HepG2 (cell line): ENCODE results near the gene ACRBP. TPM values are rescaled to one million over a fixed set of nuclear protein-coding genes. Genes with fewer than 3 reads are reported as not detected.

ENCODE experiments used
- CSRNP1 ChIP-seq: sonication (generic); formaldehyde crosslinking; IDR thresholded peaks from 2 replicates; pipeline ENCODE4 v1.8.1; 2023; ENCODE audit warnings: mild to moderate bottlenecking, missing genetic modification reagents
- DNMT1 ChIP-seq: sonication (generic); formaldehyde crosslinking; IDR thresholded peaks from 2 replicates; pipeline ENCODE4 v1.5.1; 2020; ENCODE audit warnings: mild to moderate bottlenecking, missing genetic modification reagents
- FOSL2 ChIP-seq: sonication (generic); formaldehyde crosslinking; IDR thresholded peaks from 2 replicates; pipeline ENCODE4 v1.4.0; 2020; ENCODE audit warnings: missing genetic modification reagents
- GZF1 ChIP-seq: sonication (generic); formaldehyde crosslinking; IDR thresholded peaks from 2 replicates; pipeline ENCODE4 v1.5.1; 2020; ENCODE audit warnings: mild to moderate bottlenecking, missing genetic modification reagents
- KLF11 ChIP-seq: IDR thresholded peaks from 2 replicates; pipeline ENCODE4 v1.6.1; 2016; ENCODE audit warnings: missing compliant biosample characterization
- RCOR2 ChIP-seq: IDR thresholded peaks from 2 replicates; pipeline ENCODE4 v1.6.1; 2016; ENCODE audit warnings: missing biosample characterization, missing genetic modification reagents
- SALL1 ChIP-seq: sonication (generic); formaldehyde crosslinking; IDR thresholded peaks from 2 replicates; pipeline ENCODE4 v1.8.0; 2022; ENCODE audit warnings: mild to moderate bottlenecking, missing genetic modification reagents
- SIN3B ChIP-seq: fragments of 150-350 bp; IDR thresholded peaks from 2 replicates; pipeline ENCODE4 v1.6.1; 2014; ENCODE audit warnings: low read length
- SIX1 ChIP-seq: sonication (generic); formaldehyde crosslinking; IDR thresholded peaks from 2 replicates; pipeline ENCODE4 v1.4.0; 2020; ENCODE audit warnings: missing genetic modification reagents, borderline replicate concordance
- SYNCRIP ChIP-seq: fragments of 200-400 bp; formaldehyde crosslinking; IDR thresholded peaks from 2 replicates; pipeline ENCODE4 v1.6.1; 2018; ENCODE audit warnings: mild to moderate bottlenecking, low read depth, low read length; ENCODE audit not compliant: insufficient read depth
- TAF1 ChIP-seq: sonication (generic); formaldehyde crosslinking; IDR thresholded peaks from 2 replicates; pipeline ENCODE4 v1.4.0; 2020; ENCODE audit warnings: missing genetic modification reagents
- TBP ChIP-seq: sonication (generic); formaldehyde crosslinking; IDR thresholded peaks from 2 replicates; pipeline ENCODE4 v1.5.0; 2020; ENCODE audit warnings: missing genetic modification reagents
- THAP7 ChIP-seq: sonication (generic); formaldehyde crosslinking; IDR thresholded peaks from 2 replicates; pipeline ENCODE4 v1.8.1; 2023; ENCODE audit warnings: mild to moderate bottlenecking, missing genetic modification reagents
- TMF1 ChIP-seq: sonication (generic); formaldehyde crosslinking; IDR thresholded peaks from 2 replicates; pipeline ENCODE4 v1.8.1; 2022; ENCODE audit warnings: low read depth, missing genetic modification reagents
- ZBTB25 ChIP-seq: IDR thresholded peaks from 2 replicates; pipeline ENCODE4 v1.6.1; 2018; ENCODE audit warnings: missing genetic modification reagents
- ZNF280D ChIP-seq: sonication (generic); formaldehyde crosslinking; IDR thresholded peaks from 2 replicates; pipeline ENCODE4 v1.5.1; 2020; ENCODE audit warnings: mild to moderate bottlenecking, missing genetic modification reagents
- ZNF430 ChIP-seq: sonication (generic); formaldehyde crosslinking; IDR thresholded peaks from 2 replicates; pipeline ENCODE4 v1.9.0; 2021; ENCODE audit warnings: mild to moderate bottlenecking, missing genetic modification reagents
- ZNF547 ChIP-seq: sonication (generic); formaldehyde crosslinking; IDR thresholded peaks from 2 replicates; pipeline ENCODE4 v1.5.1; 2020; ENCODE audit warnings: mild to moderate bottlenecking, missing genetic modification reagents
- ZNF552 ChIP-seq: sonication (generic); formaldehyde crosslinking; IDR thresholded peaks from 2 replicates; pipeline ENCODE4 v1.9.0; 2022; ENCODE audit warnings: missing genetic modification reagents, mild to moderate bottlenecking, borderline replicate concordance
- ZNF564 ChIP-seq: sonication (generic); formaldehyde crosslinking; IDR thresholded peaks from 2 replicates; pipeline ENCODE4 v1.8.1; 2023; ENCODE audit warnings: mild to moderate bottlenecking, missing genetic modification reagents
- ZNF674 ChIP-seq: sonication (generic); formaldehyde crosslinking; IDR thresholded peaks from 2 replicates; pipeline ENCODE4 v1.5.0; 2020; ENCODE audit warnings: low read depth, mild to moderate bottlenecking, missing genetic modification reagents
- ZNF768 ChIP-seq: sonication (generic); formaldehyde crosslinking; IDR thresholded peaks from 2 replicates; pipeline ENCODE4 v1.4.0; 2020; ENCODE audit warnings: missing genetic modification reagents
- ZNF775 ChIP-seq: sonication (generic); formaldehyde crosslinking; IDR thresholded peaks from 2 replicates; pipeline ENCODE4 v1.4.0; 2020; ENCODE audit warnings: missing genetic modification reagents, mild to moderate bottlenecking, moderate library complexity, borderline replicate concordance
- ZNF839 ChIP-seq: sonication (generic); formaldehyde crosslinking; IDR thresholded peaks from 2 replicates; pipeline ENCODE4 v1.4.0; 2020; ENCODE audit warnings: missing genetic modification reagents, mild to moderate bottlenecking, borderline replicate concordance
- polyA plus RNA-seq, 8 experiments: library from polyadenylated mRNA; depleted of rRNA in 3 of 8; stranded (reverse) in 7 of 8; unstranded in 1 of 8; fragments of >200 nt; fragmentation: Illumina TruSeq in 4 of 8; extraction: Trizol in 4 of 8; gene quantifications; 2 replicates each; pipeline versions ENCODE4 v1.2.1 to v1.2.3, GENCODE V29; 2011 to 2016; ENCODE audit warnings: low read depth in 4 of 8, missing spikeins in 1 of 8, mixed read lengths in 1 of 8; ENCODE audit not compliant: insufficient read depth in 1 of 8
- total RNA-seq, 5 experiments: library from RNA; depleted of rRNA; stranded (reverse); fragments of >200 nt; fragmentation: Illumina TruSeq; extraction: Trizol; gene quantifications; 2 replicates each; pipeline ENCODE4 v1.2.3, GENCODE V29; 2016; ENCODE audit warnings: low read depth in 1 of 5

ACRBP gene
- total and polyA plus RNA-seq, 2 of the 13 experiments (the other 11 are each of a cell fraction or from before 2014, with no cell fraction given) = 0.46 TPM; not detected in 1

GRCh38 chr12:6662906-6663742 lies 15.9 kb upstream of the ACRBP start, which contains the start of gene ING4 (continued):
- TF ChIP-seq ZBTB25 (peak; percentile 72; the same call in 1 of the 2 replicates), RCOR2 (no peak), SIX1 (CRISPR knock-in tag) (peak; percentile 52; the same call in 1 of the 2 replicates), ZNF430 (CRISPR knock-in tag) (no peak), GZF1 (CRISPR knock-in tag) (no peak), CSRNP1 (CRISPR knock-in tag) (no peak), KLF11 (CRISPR knock-in tag) (no peak; the same call in 1 of the 2 replicates), ZNF768 (CRISPR knock-in tag) (no peak), ZNF552 (no peak), TAF1 (CRISPR knock-in tag) (no peak; the same call in 1 of the 2 replicates), ZNF564 (CRISPR knock-in tag) (0 out of 2 replicates have a peak, but pooled peaks have one; percentile 2), FOSL2 (CRISPR knock-in tag) (peak; percentile 66), SYNCRIP (no peak), SALL1 (CRISPR knock-in tag) (peak; percentile 66; the same call in 1 of the 2 replicates), ZNF280D (CRISPR knock-in tag) (0 out of 2 replicates have a peak, but pooled peaks have one; percentile 22), ZNF775 (CRISPR knock-in tag) (no peak), SIN3B (peak; percentile 88), TMF1 (CRISPR knock-in tag) (no peak; the same call in 1 of the 2 replicates), TBP (CRISPR knock-in tag) (no peak), DNMT1 (CRISPR knock-in tag) (no peak), ZNF547 (CRISPR knock-in tag) (peak; percentile 56; the same call in 1 of the 2 replicates), THAP7 (CRISPR knock-in tag) (peak; percentile 99), ZNF674 (CRISPR knock-in tag) (no peak), ZNF839 (CRISPR knock-in tag) (peak; percentile 48; the same call in 1 of the 2 replicates)
